GM23338 (cell line): ENCODE results near the gene SLC29A4. TPM values are rescaled to one million over a fixed set of nuclear protein-coding genes. Genes with fewer than 3 reads are reported as not detected.
A peak's percentile ranks its signal among the peaks of the same experiment; 100 is the strongest.

ENCODE experiments used
- ATAC-seq: fragments of 200-7000 bp; cut with Tn5 transposase; 3 replicates; pipeline ENCODE4 v1.9.1; 2020
- DNase-seq: peaks from one replicate; pipeline ENCODE4 v3.0.0-alpha.2; 2015; ENCODE audit warnings: low spot score
- H2AFZ ChIP-seq: fragments of 200-600 bp; sonication (generic); 2 replicates; pipeline ENCODE4 v1.8.0; 2016; ENCODE audit warnings: antibody characterized with exemption, mild to moderate bottlenecking, moderate library complexity
- H3F3A ChIP-seq: fragments of 200-600 bp; sonication (generic); replicated peaks from 2 replicates; pipeline ENCODE4 v1.8.0; 2017; ENCODE audit warnings: antibody characterized with exemption, mixed run types, low read depth
- H3K27ac ChIP-seq: fragments of 200-600 bp; sonication (generic); 2 replicates; pipeline ENCODE4 v1.6.1; 2016; ENCODE audit warnings: low read depth
- H3K27me3 ChIP-seq: fragments of 200-600 bp; sonication (generic); 2 replicates; pipeline ENCODE4 v1.8.0; 2016; ENCODE audit warnings: mild to moderate bottlenecking, mixed run types, moderate library complexity; ENCODE audit not compliant: insufficient read depth
- H3K36me3 ChIP-seq: fragments of 200-600 bp; sonication (generic); 2 replicates; pipeline ENCODE4 v1.8.0; 2016; ENCODE audit warnings: mild to moderate bottlenecking; ENCODE audit not compliant: insufficient read depth
- H3K4me1 ChIP-seq: fragments of 200-600 bp; sonication (generic); 2 replicates; pipeline ENCODE4 v1.8.0; 2016; ENCODE audit warnings: mild to moderate bottlenecking, moderate library complexity; ENCODE audit not compliant: insufficient read depth
- H3K4me2 ChIP-seq: fragments of 200-600 bp; sonication (generic); 2 replicates; pipeline ENCODE4 v1.7.1; 2017; ENCODE audit warnings: mixed run types
- H3K4me3 ChIP-seq: fragments of 200-600 bp; sonication (generic); 2 replicates; pipeline ENCODE4 v1.6.1; 2016; ENCODE audit warnings: mixed run types
- H3K79me2 ChIP-seq: fragments of 200-600 bp; sonication (generic); replicated peaks from 2 replicates; pipeline ENCODE4 v1.8.0; 2017; ENCODE audit warnings: mild to moderate bottlenecking; ENCODE audit not compliant: insufficient read depth
- H3K9me2 ChIP-seq: fragments of 200-600 bp; sonication (generic); 2 replicates; pipeline ENCODE4 v1.8.0; 2017; ENCODE audit not compliant: insufficient read depth
- H4K20me1 ChIP-seq: fragments of 200-600 bp; sonication (generic); replicated peaks from 2 replicates; pipeline ENCODE4 v1.8.0; 2017; ENCODE audit warnings: mild to moderate bottlenecking; ENCODE audit not compliant: insufficient read depth
- H3K27ac Mint-ChIP-seq: 2 replicates; pipeline ENCODE4 v1.8.0; 2020; ENCODE audit warnings: inconsistent platforms, mild to moderate bottlenecking, moderate library complexity, mixed read lengths
- H3K27me3 Mint-ChIP-seq: 3 replicates; pipeline ENCODE4 v1.8.0; 2022; ENCODE audit warnings: low read depth, mild to moderate bottlenecking, moderate library complexity, mixed read lengths, inconsistent platforms; ENCODE audit not compliant: insufficient read depth, poor library complexity
- H3K36me3 Mint-ChIP-seq: 3 replicates; pipeline ENCODE4 v1.8.0; 2021; ENCODE audit warnings: low read depth, mild to moderate bottlenecking, inconsistent platforms, moderate library complexity, mixed read lengths
- H3K4me1 Mint-ChIP-seq: 3 replicates; pipeline ENCODE4 v1.8.0; 2020; ENCODE audit warnings: mild to moderate bottlenecking, inconsistent platforms, mixed read lengths
- H3K4me3 Mint-ChIP-seq: 3 replicates; pipeline ENCODE4 v1.8.0; 2021; ENCODE audit warnings: moderate library complexity, mild to moderate bottlenecking, inconsistent platforms, mixed read lengths
- H3K9me3 Mint-ChIP-seq: 3 replicates; pipeline ENCODE4 v1.8.0; 2020; ENCODE audit warnings: moderate library complexity, mild to moderate bottlenecking, inconsistent platforms, mixed read lengths
- CREB1 ChIP-seq: fragments of 250-450 bp; sonication (Bioruptor Pico); IDR thresholded peaks from 2 replicates; pipeline ENCODE4 v1.5.0; 2020; ENCODE audit warnings: low read depth, mild to moderate bottlenecking, moderate library complexity
- CTCF ChIP-seq, 2 experiments: fragments of 200-600 bp in 1 of 2; sonication (generic) in 1 of 2; conservative IDR thresholded peaks; 2 replicates each; pipeline versions ENCODE4 v1.5.1 to v1.6.1; 2016 to 2017; ENCODE audit warnings: antibody characterized with exemption in 2 of 2, low read depth in 2 of 2, mild to moderate bottlenecking in 2 of 2, moderate library complexity in 1 of 2
- ETS1 ChIP-seq: IDR thresholded peaks from 2 replicates; pipeline ENCODE4 v1.6.1; 2016; ENCODE audit warnings: antibody characterized with exemption
- EZH2 ChIP-seq: fragments of 200-600 bp; sonication (generic); IDR thresholded peaks from one replicate; pipeline ENCODE4 v1.8.0; 2017; ENCODE audit warnings: antibody characterized with exemption, mild to moderate bottlenecking, low read depth; ENCODE audit not compliant: unreplicated experiment
- EZH2phosphoT487 ChIP-seq: fragments of 200-600 bp; sonication (generic); IDR thresholded peaks from one replicate; pipeline ENCODE4 v1.8.1; 2018; ENCODE audit warnings: antibody characterized with exemption; ENCODE audit not compliant: unreplicated experiment
- JUNB ChIP-seq: IDR thresholded peaks from one replicate; pipeline ENCODE4 v1.6.1; 2016; ENCODE audit warnings: antibody characterized with exemption; ENCODE audit not compliant: unreplicated experiment
- NANOG ChIP-seq: IDR thresholded peaks from 2 replicates; pipeline ENCODE4 v1.6.1; 2016; ENCODE audit warnings: antibody characterized with exemption, borderline replicate concordance
- POLR2AphosphoS5 ChIP-seq: IDR thresholded peaks from 2 replicates; pipeline ENCODE4 v1.6.1; 2016; ENCODE audit warnings: antibody characterized with exemption, low read depth
- REST ChIP-seq: IDR thresholded peaks from one replicate; pipeline ENCODE4 v1.6.1; 2018; ENCODE audit warnings: antibody characterized with exemption; ENCODE audit not compliant: unreplicated experiment
- STAT1 ChIP-seq: IDR thresholded peaks from one replicate; pipeline ENCODE4 v1.6.1; 2016; ENCODE audit warnings: antibody characterized with exemption; ENCODE audit not compliant: unreplicated experiment
- ZNF114 ChIP-seq: fragments of 250-450 bp; sonication (Bioruptor Pico); IDR thresholded peaks from 2 replicates; pipeline ENCODE4 v1.5.0; 2020; ENCODE audit warnings: mild to moderate bottlenecking, moderate library complexity
- ZNF331 ChIP-seq: fragments of 250-450 bp; sonication (Bioruptor Pico); IDR thresholded peaks from 2 replicates; pipeline ENCODE4 v1.5.0; 2020; ENCODE audit warnings: low read depth, mild to moderate bottlenecking, moderate library complexity
- ZNF462 ChIP-seq: fragments of 250-450 bp; sonication (Bioruptor Pico); IDR thresholded peaks from 2 replicates; pipeline ENCODE4 v1.5.0; 2020; ENCODE audit warnings: mild to moderate bottlenecking, moderate library complexity
- polyA plus RNA-seq: library from polyadenylated mRNA; unstranded; fragments of >200 nt; fragmentation: Nextera tagmentation; extraction: Ambion mirVana; gene quantifications from 2 replicates; pipeline ENCODE4 v1.2.1, GENCODE V29; 2016
- total RNA-seq: library from RNA; depleted of rRNA; stranded (reverse); fragments of >200 nt; shearing (Covaris generic); gene quantifications from 2 replicates; pipeline ENCODE4 v1.2.3, GENCODE V29; 2014

SLC29A4 gene
- total and polyA plus RNA-seq, 2 experiments from 2014 or later = 4.8 to 8.1 TPM

DNA sequence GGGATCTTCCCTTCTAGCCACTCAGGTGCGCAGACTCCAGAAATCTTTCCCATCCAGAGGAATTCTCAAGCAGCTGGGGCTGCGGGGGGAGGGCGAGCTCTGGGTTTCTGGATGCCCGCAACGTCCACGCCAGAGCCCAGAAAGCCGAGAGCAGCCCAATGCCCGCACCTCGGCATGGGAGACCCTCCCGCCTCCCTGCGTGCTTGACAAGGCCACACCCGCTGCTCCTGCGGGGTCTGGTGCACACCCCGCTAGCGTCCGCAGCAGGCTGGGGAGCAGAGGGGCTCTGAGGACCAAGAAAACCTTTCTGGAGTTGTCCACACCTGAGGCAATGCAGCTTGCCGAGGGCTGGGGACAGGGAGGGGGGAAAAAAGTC is 66.2 kb downstream of the SLC29A4 start:
- H3F3A ChIP-seq = no peaks in the 10 kb centered on the region
- peak overlapping the region; percentile 85 for H3K4me2 ChIP-seq
- peak; percentile 3; the same call in 2 of the 3 replicates for ATAC-seq
- H3K27me3 Mint-ChIP-seq = peaks cover 60% of the 10 kb centered on the region
- H3K9me2 ChIP-seq = no peaks in the 10 kb centered on the region
- H3K27ac Mint-ChIP-seq = no peak overlapping the region
- H3K36me3 ChIP-seq = no peaks in the 10 kb centered on the region
- H3K27ac ChIP-seq = no peak overlapping the region
- peak; percentile 28 for DNase-seq
- H3K4me1 Mint-ChIP-seq = peaks cover 29% of the 10 kb centered on the region
- H3K27me3 ChIP-seq = peaks cover 43% of the 10 kb centered on the region
- H3K4me3 ChIP-seq = peak overlapping the region; percentile 52
- no peaks in the 10 kb centered on the region for H4K20me1 ChIP-seq
- peaks cover 26% of the 10 kb centered on the region; the same call in 1 of the 2 replicates for H3K4me1 ChIP-seq
- H3K4me3 Mint-ChIP-seq = peak overlapping the region; percentile 82
- H2AFZ ChIP-seq = no peak overlapping the region
- TF ChIP-seq STAT1 (no peak), REST (no peak), ETS1 (no peak), POLR2AphosphoS5 (no peak), JUNB (no peak), ZNF114 (no peak), NANOG (no peak), CTCF (conservative IDR thresholded peaks at IDR 0.05; ENCODE audit: low read depth in 2 of 2) (no peak), ZNF331 (CRISPR knock-in tag) (no peak), EZH2phosphoT487 (no peak), CREB1 (CRISPR knock-in tag) (no peak), ZNF462 (CRISPR knock-in tag) (no peak), EZH2 (no peak)
- H3K36me3 Mint-ChIP-seq = peaks cover 10% of the 10 kb centered on the region
- no peaks in the 10 kb centered on the region for H3K79me2 ChIP-seq
- H3K9me3 Mint-ChIP-seq = peaks cover 11% of the 10 kb centered on the region
